Adrenal gland (tissue), 12 donors: ENCODE results near the gene ZNHIT2. TPM values are rescaled to one million over a fixed set of nuclear protein-coding genes. Genes with fewer than 3 reads are reported as not detected.

Experiments used
- DNase-seq, 7 donors: peaks; one replicate each; pipeline ENCODE4 v3.0.0-alpha.2; 2019 to 2020
- H3K27ac ChIP-seq, 5 donors: fragments of 200-600 bp; sonication (generic) in 4 of 5; 1 replicate in 3 of 5; 2 replicates in 2 of 5; pipeline versions ENCODE4 v1.5.1 to v1.8.0; 2016 to 2020; ENCODE audit warnings: mild to moderate bottlenecking in 1 of 5
- H3K27me3 ChIP-seq: fragments of 200-600 bp; 2 replicates; pipeline ENCODE4 v1.8.0; 2021
- H3K36me3 ChIP-seq, 2 donors: fragments of 200-600 bp; replicated peaks in 1 of 2; 1 replicate in 1 of 2; 2 replicates in 1 of 2; pipeline versions ENCODE4 v1.5.1 to v1.8.0; 2018 to 2022
- H3K4me1 ChIP-seq, 2 donors: fragments of 200-600 bp; replicated peaks in 1 of 2; 1 replicate in 1 of 2; 2 replicates in 1 of 2; pipeline versions ENCODE4 v1.5.1 to v1.8.0; 2018 to 2021
- H3K4me3 ChIP-seq, 4 donors: fragments of 200-600 bp; sonication (generic) in 3 of 4; one replicate each; pipeline ENCODE4 v1.5.1; 2016 to 2018
- H3K9me3 ChIP-seq, 3 donors: fragments of 200-600 bp; sonication (generic) in 1 of 3; replicated peaks in 1 of 3; 1 replicate in 2 of 3; 2 replicates in 1 of 3; pipeline versions ENCODE4 v1.5.1 to v1.8.0; 2016 to 2021
- POLR2A ChIP-seq, 2 donors: fragments of 450-650 bp; IDR thresholded peaks; one replicate each; pipeline ENCODE4 v1.6.1; 2017; ENCODE audit warnings: antibody characterized with exemption in 2 of 2, mild to moderate bottlenecking in 2 of 2, moderate library complexity in 1 of 2
- WGBS, 4 donors: extraction: QIAGEN DNeasy Blood & Tissue Kit in 2 of 4; methylation state at CpG; one replicate each; pipeline versions ENCODE4 v1.1.5 to v1.1.7; 2013 to 2017; 5-methylcytosine and 5-hydroxymethylcytosine counted together
- intact Hi-C, 2 donors: fragments of 100-400 bp; cut with DNase I; formaldehyde crosslinking; loops; one replicate each; pipeline versions ENCODE4 v1.14.1 to v1.15.0; 2022 to 2023
- polyA plus RNA-seq, 3 donors: library from polyadenylated mRNA; stranded (reverse); fragments of 200-250 nt in 2 of 3; fragments of 350-450 nt in 1 of 3; fragmentation: Illumina TruSeq in 1 of 3; extraction: RNeasy Lipid Tissue Mini Kit (QIAGEN cat#74804) in 1 of 3; gene quantifications; one replicate each; pipeline ENCODE4 v1.2.3, GENCODE V29; 2013 to 2014
- total RNA-seq, 9 donors: library from RNA; depleted of rRNA in 4 of 9; stranded (reverse); fragments of >200 nt in 4 of 9; fragments of 120-200 nt in 1 of 9; fragmentation: NEBNext Ultra II Directional in 1 of 9; extraction: Animal tissue kit (Norgen Biotek cat#: 25700) in 1 of 9; gene quantifications; one replicate each; pipeline versions ENCODE4 v1.1.0 to v1.2.4, GENCODE V29; 2013 to 2023
- TF ChIP-seq, protein P1 (sequence below), 6 experiments: fragments of 450-650 bp in 4 of 6; fragments of 200-600 bp in 2 of 6; sonication (generic) in 1 of 6; IDR thresholded peaks; 1 replicate in 5 of 6; 2 replicates in 1 of 6; pipeline versions ENCODE4 v1.5.1 to v1.8.0; 2016 to 2021; ENCODE audit warnings: antibody characterized with exemption in 6 of 6, mild to moderate bottlenecking in 2 of 6, moderate library complexity in 1 of 6
- donor health status: healthy with polysubstance abuse.
- donor health status: Bipolar disorder and iron deficiency.
- donor health status: DM: yes; HTN: yes; CAD: no.
- donor health status: DM: no; HTN: no; CAD: no.
- donor health status: DM: no; HTN: no; CAD: no.
- donor health status: DM: yes; HTN: yes; CAD: no.

ZNHIT2 gene
- total and polyA plus RNA-seq, 12 donors: 0.48 to 39.8 (median 20.5) TPM

DNA sequence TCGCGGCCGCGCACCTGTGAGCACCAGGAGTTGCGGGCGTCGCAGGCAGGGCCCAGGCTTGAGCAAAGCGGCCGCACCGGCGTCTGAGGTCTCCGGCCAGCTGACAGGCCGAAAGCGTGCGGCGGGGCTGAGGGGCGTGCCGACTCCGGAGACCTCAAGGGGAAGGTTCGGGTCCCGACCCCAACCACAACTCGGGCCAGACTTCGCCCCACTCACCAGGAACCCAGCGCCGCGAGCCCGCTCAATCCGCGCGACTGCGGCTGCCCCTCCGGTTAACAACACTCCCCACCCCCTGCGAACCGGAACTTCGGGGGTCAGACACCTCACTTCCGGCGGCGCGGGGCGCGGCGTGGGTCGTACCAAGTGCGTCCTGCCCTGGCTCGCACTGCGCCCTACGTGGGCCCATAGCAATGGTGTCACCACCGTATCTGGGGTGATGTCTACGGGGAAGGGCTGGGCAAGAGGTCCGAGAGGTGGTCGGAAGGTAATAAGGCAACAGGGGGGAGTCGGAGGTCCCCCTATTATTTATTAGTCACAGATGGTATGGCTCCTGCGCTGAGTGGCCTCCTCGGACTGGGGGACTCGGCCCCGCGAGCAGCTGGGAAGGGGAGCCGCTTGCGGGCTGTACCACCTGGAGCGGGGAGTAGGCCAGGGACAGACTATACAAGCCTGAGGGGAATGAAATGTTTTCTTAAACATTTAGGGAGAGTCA, 16.9 kb upstream of the ZNHIT2 start, which contains the start of gene SYVN1:
SYVN1 (minus strand) TSS at position 280 of the 712 bp plus-strand sequence. CDS start 918 bp downstream, outside the sequence.
- TF ChIP-seq, protein P1, sequence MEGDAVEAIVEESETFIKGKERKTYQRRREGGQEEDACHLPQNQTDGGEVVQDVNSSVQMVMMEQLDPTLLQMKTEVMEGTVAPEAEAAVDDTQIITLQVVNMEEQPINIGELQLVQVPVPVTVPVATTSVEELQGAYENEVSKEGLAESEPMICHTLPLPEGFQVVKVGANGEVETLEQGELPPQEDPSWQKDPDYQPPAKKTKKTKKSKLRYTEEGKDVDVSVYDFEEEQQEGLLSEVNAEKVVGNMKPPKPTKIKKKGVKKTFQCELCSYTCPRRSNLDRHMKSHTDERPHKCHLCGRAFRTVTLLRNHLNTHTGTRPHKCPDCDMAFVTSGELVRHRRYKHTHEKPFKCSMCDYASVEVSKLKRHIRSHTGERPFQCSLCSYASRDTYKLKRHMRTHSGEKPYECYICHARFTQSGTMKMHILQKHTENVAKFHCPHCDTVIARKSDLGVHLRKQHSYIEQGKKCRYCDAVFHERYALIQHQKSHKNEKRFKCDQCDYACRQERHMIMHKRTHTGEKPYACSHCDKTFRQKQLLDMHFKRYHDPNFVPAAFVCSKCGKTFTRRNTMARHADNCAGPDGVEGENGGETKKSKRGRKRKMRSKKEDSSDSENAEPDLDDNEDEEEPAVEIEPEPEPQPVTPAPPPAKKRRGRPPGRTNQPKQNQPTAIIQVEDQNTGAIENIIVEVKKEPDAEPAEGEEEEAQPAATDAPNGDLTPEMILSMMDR (IDR thresholded peaks at IDR 0.05): no peak
- peak; percentile 88 to 92 for TF ChIP-seq POLR2A (IDR thresholded peaks at IDR 0.05)
- Histone ChIP-seq H3K4me1 (peaks cover 18 to 31% of the 10 kb centered on the region in 2 donors), H3K27me3 (no peaks in the 10 kb centered on the region), H3K36me3 (peaks cover 0 to 37% of the 10 kb centered on the region in 2 donors), H3K4me3 (peak within 1 kb of the TSS; percentile 52 to 92 (median 84)), H3K27ac (peak within 1 kb of the TSS; percentile 80 to 98 (median 96)), H3K9me3 (no peaks in the 10 kb centered on the region)
- 0 to 1% (median 1%) methylated on average over 16 to 60 of the region's 60 CpGs for WGBS, 4 donors
- intact Hi-C loops: no loop called here
- DNase-seq: peak; percentile 90 to 94 (median 92)

DNA sequence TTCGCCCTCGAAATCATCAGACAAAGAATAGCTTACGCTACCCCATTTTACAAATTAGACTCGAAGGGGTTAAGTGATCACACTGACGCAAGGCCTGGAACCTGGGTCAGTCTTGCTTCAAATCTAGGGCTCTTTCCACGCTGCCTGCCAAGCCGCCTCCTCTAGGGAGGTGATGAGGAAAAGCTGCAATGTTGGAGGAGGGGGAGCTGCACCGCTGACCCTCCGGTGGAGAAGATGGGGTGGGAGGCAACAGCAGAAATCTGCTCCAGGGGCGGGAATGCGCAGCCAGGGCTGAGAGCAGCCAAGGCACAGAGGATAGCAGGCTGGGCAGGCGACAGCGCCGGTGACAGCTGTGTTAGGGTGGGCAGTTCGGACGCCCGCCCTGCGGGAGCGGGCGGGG, 16.2 kb upstream of the ZNHIT2 start:
- TF ChIP-seq, protein P1 (IDR thresholded peaks at IDR 0.05): no peak
- no peak for TF ChIP-seq POLR2A (IDR thresholded peaks at IDR 0.05)
- Histone ChIP-seq H3K27me3 (no peaks in the 10 kb centered on the region), H3K27ac (peak overlapping the region; percentile 80 to 98 (median 96)), H3K36me3 (peaks cover 0 to 44% of the 10 kb centered on the region in 2 donors), H3K9me3 (no peaks in the 10 kb centered on the region), H3K4me1 (peaks cover 18 to 38% of the 10 kb centered on the region in 2 donors), H3K4me3 (peak overlapping the region; percentile 52 to 92 (median 84))
- WGBS, 4 donors: 0 to 3% (median 1%) methylated on average over 12 to 20 of the region's 20 CpGs
- intact Hi-C loops: no loop called here
- peak in 6 of 7 donors; percentile 56 to 73 (median 68) for DNase-seq

DNA sequence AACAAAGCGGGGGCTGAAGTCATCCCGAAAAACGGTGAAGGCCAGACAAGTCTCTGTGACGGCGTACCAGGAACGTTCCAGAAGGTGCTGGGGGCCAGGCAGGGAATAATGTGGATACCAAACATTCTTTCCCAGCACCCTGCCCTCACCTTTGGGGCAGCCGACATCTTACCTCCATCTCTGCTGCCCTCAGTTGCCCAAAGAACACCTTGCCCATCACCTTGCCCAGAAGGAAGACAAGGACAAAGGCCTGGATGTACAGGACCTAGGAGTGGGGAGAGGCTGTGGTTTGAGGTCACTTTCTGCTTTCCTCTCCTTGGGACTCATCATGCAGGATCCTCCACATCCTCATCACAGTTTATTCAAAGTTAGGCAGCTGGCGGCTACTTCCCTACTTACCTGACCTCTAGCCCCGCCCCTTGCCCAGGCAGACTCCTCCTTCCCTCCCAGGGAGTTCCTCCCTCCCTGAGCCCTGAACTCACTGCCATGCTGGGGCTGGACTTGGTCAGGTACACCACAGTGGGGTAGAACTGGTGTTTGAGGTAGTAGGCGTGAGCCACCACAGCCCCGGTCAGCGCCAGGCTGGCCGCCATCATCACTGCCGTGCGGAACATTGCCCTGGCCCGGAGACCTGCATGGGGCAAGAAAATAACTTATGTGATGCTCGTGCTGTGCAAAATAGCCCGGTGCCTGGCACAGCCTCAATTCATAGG, 15.6 kb upstream of the ZNHIT2 start:
- TF ChIP-seq POLR2A (IDR thresholded peaks at IDR 0.05): no peak
- TF ChIP-seq, protein P1 (IDR thresholded peaks at IDR 0.05): no peak
- DNase-seq: peak in 5 of 7 donors; percentile 48 to 73 (median 62)
- peak overlapping the region in 3 of 4 donors; percentile 52 to 92 (median 78) for H3K4me3 ChIP-seq
- no peaks in the 10 kb centered on the region for H3K9me3 ChIP-seq
- intact Hi-C loops: no loop called here
- H3K27me3 ChIP-seq: no peaks in the 10 kb centered on the region
- H3K4me1 ChIP-seq: peaks cover 18 to 41% of the 10 kb centered on the region in 2 donors
- whole genome bisulfite sequencing, 4 donors: 32 to 39% (median 34%) methylated on average over 15 to 18 of the region's 18 CpGs
- H3K36me3 ChIP-seq: peaks cover 0 to 50% of the 10 kb centered on the region in 2 donors
- H3K27ac ChIP-seq: peak overlapping the region; percentile 80 to 98 (median 96)
